ENCODE measurements around the gene HSPA9.

HSPA9 gene

GRCh38 chr5:138504799-138505198 lies 70.4 kb downstream of the HSPA9 start:
- H3K4me1 ChIP-seq (ENCODE audit: control insufficient read depth, insufficient read depth, low read length, unreplicated experiment), result peaks cover 14% of the 10 kb centered on the region
- no peak overlapping the region for H3K27ac ChIP-seq (ENCODE audit: low read depth, low read length)
- peaks cover 7% of the 10 kb centered on the region; the same call in 1 of the 2 replicates for H3K36me3 ChIP-seq (ENCODE audit: insufficient read depth, low read length)

More at GRCh38 chr5:138504799-138505198, 70.4 kb downstream of the HSPA9 start:
- no peak overlapping the region for H2AFZ ChIP-seq (ENCODE audit: low read length, unreplicated experiment)
- no peaks in the 10 kb centered on the region for H3K79me2 ChIP-seq (ENCODE audit: control insufficient read depth, insufficient read depth, low read length, unreplicated experiment)
- H3K4me3 ChIP-seq (ENCODE audit: low read depth, low read length), result no peak overlapping the region
- no peaks in the 10 kb centered on the region for H3K27me3 ChIP-seq (ENCODE audit: insufficient read depth, low read length)
